A673 (cell line): ENCODE data around the gene CFAP65. TPM values are rescaled to one million over a fixed set of nuclear protein-coding genes. Genes with fewer than 3 reads are reported as not detected.
A peak's percentile ranks its signal among the peaks of the same experiment; 100 is the strongest.

Experiments used
- BruUV-seq: library from RNA; stranded (reverse); fragments of 400-500 nt; replicated peaks from 2 replicates; lab custom pipeline; 2021; lab: Mats Ljungman, UMichigan
- CTCF ChIA-PET: fragments of 300-600 bp; sonication (Branson Sonifier 250); formaldehyde crosslinking; loops from one replicate; lab custom pipeline; 2022; ENCODE audit warnings: antibody characterized with exemption; lab: Charles Lee
- POLR2A ChIA-PET: fragments of 300-600 bp; sonication (Branson Sonifier 250); formaldehyde crosslinking; loops from one replicate; lab custom pipeline; 2022; ENCODE audit warnings: antibody characterized with exemption; ENCODE audit not compliant: low non-redundant PET; lab: Charles Lee
- DNase-seq: peaks from one replicate; pipeline ENCODE4 v3.0.0-alpha.2; 2015; ENCODE audit warnings: low spot score
- H3K27ac ChIP-seq: fragments of 200-600 bp; sonication (generic); 2 replicates; pipeline ENCODE4 v1.5.1; 2016; ENCODE audit warnings: mixed run types, low read depth, mild to moderate bottlenecking, mixed read lengths, antibody characterized with exemption, low read length; ENCODE audit not compliant: poor library complexity, severe bottlenecking
- H3K27me3 ChIP-seq: fragments of 200-600 bp; sonication (generic); replicated peaks from 2 replicates; pipeline ENCODE4 v1.6.1; 2017; ENCODE audit warnings: mixed run types, low read depth, mild to moderate bottlenecking, mixed read lengths, antibody characterized with exemption, low read length; ENCODE audit not compliant: insufficient read depth, poor library complexity
- H3K36me3 ChIP-seq: fragments of 200-600 bp; sonication (generic); 2 replicates; pipeline ENCODE4 v1.6.1; 2016; ENCODE audit warnings: mixed run types, mild to moderate bottlenecking, mixed read lengths, antibody characterized with exemption, low read length; ENCODE audit not compliant: insufficient read depth, poor library complexity, severe bottlenecking
- H3K4me1 ChIP-seq: fragments of 200-600 bp; sonication (generic); 2 replicates; pipeline ENCODE4 v1.6.1; 2017; ENCODE audit warnings: mixed run types, mild to moderate bottlenecking, mixed read lengths, antibody characterized with exemption, low read length; ENCODE audit not compliant: insufficient read depth, poor library complexity, severe bottlenecking
- H3K4me3 ChIP-seq: fragments of 200-600 bp; sonication (generic); 2 replicates; pipeline ENCODE4 v1.5.1; 2016; ENCODE audit warnings: low read depth, mixed run types, mild to moderate bottlenecking, mixed read lengths, low read length; ENCODE audit not compliant: poor library complexity, severe bottlenecking
- H3K9me3 ChIP-seq: fragments of 200-600 bp; sonication (generic); 2 replicates; pipeline ENCODE4 v1.6.1; 2016; ENCODE audit warnings: mixed run types, low read depth, mild to moderate bottlenecking, mixed read lengths, antibody characterized with exemption, low read length; ENCODE audit not compliant: poor library complexity, severe bottlenecking
- CTCF ChIP-seq: fragments of 300-800, 200-600 bp; sonication (generic); conservative IDR thresholded peaks from 2 replicates; pipeline ENCODE4 v1.5.1; 2017; ENCODE audit warnings: low read depth, mild to moderate bottlenecking, antibody characterized with exemption, low read length, moderate library complexity, mixed read lengths
- EZH2 ChIP-seq: fragments of 200-600 bp; sonication (generic); IDR thresholded peaks from 2 replicates; pipeline ENCODE4 v1.6.1; 2017; ENCODE audit warnings: borderline replicate concordance, low read depth, mild to moderate bottlenecking, mixed read lengths, antibody characterized with exemption, low read length; ENCODE audit not compliant: poor library complexity, severe bottlenecking
- intact Hi-C: fragments of 100-400 bp; cut with micrococcal nuclease; formaldehyde crosslinking; loops from one replicate; pipeline ENCODE4 v1.10.0; 2022; ENCODE audit not compliant: unreplicated experiment
- total RNA-seq: library from RNA; stranded (reverse); gene quantifications from 2 replicates; pipeline ENCODE4 v1.2.3, GENCODE V29; 2021

The CFAP65 gene
- total RNA-seq, 1 experiment from 2014 or later, result 0.13 TPM

- Histone ChIP-seq H3K9me3 (no peaks in the 10 kb centered on the region), H3K4me1 (peaks cover 14% of the 10 kb centered on the region), H3K27ac (peak overlapping the region; percentile 82), H3K36me3 (no peaks in the 10 kb centered on the region), H3K27me3 (peaks cover 45% of the 10 kb centered on the region), H3K4me3 (peak overlapping the region; percentile 65)
- intact Hi-C loops, result loop anchor here (5.0 kb wide), 2 partner anchors 131 to 174 kb away; no protein-coding TSS in a partner anchor
- POLR2A ChIA-PET, result no interaction called here
- DNase-seq, result no peak
- no peak for TF ChIP-seq EZH2
- TF ChIP-seq CTCF, result no peak
- BruUV-seq, result no TSS peak
- CTCF ChIA-PET, result interaction anchor here (2.3 kb wide), 1 partner anchor 12 kb away, joined by 7 read pairs; no protein-coding TSS in a partner anchor
These were observed 57.9 kb downstream of the CFAP65 start for GRCh38 chr2:218983263-218983933.

GRCh38 chr2:218982586-218983262, 58.6 kb downstream of the CFAP65 start:
- Histone ChIP-seq H3K27me3 (peaks cover 45% of the 10 kb centered on the region), H3K9me3 (no peaks in the 10 kb centered on the region), H3K4me3 (no peak overlapping the region), H3K27ac (no peak overlapping the region), H3K4me1 (peaks cover 14% of the 10 kb centered on the region), H3K36me3 (no peaks in the 10 kb centered on the region)
- no TSS peak for BruUV-seq
- intact Hi-C loops, result loop anchor here (5.0 kb wide), 2 partner anchors 130 to 175 kb away; no protein-coding TSS in a partner anchor
- DNase-seq, result no peak
- POLR2A ChIA-PET, result no interaction called here
- CTCF ChIA-PET, result interaction anchor here (1.3 kb wide), 1 partner anchor 172 kb away, joined by 4 read pairs; no protein-coding TSS in a partner anchor
- no peak for TF ChIP-seq CTCF
- no peak for TF ChIP-seq EZH2

DNA sequence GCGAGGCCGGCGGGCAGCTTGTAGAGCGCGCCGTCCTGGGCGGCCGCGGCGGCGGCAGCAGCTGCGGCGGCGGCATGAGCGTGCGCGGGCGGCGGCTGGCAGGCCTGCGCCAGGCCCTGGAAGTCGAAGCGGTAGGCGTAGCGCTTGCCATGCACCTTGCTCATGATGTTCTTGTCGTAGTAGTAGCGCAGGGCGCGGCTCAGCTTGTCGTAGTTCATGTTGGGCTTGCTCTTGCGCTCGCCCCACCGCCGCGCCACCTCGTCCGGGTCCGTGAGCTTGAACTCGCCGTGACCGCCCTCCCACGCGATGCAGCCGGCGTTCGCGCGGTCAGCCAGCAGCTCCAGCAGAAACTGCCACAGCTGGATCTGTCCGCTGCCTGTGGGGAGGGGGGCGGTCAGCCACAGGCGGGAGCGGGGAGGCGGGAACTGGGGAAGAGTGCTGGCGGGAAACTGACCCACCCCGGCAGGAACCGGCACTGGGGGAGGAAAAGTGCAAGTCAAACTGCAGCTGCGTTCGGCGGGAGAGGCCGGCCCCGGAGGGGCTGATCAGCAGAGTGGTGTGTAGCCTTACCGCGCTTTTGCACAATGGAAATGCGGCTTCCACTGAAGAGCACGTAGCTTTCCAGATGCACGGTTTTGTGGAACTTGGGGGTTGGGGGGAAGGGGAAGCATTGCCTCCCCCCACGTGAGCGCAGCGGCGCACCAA, 59.3 kb downstream of the CFAP65 start:
- ChIA-PET CTCF (interaction anchor here (1.3 kb wide), 1 partner anchor 173 kb away, joined by 4 read pairs; no protein-coding TSS in a partner anchor), POLR2A (no interaction called here)
- peaks cover 14% of the 10 kb centered on the region for H3K4me1 ChIP-seq
- no TSS peak for BruUV-seq
- H3K9me3 ChIP-seq, result no peaks in the 10 kb centered on the region
- intact Hi-C loops, result loop anchor here (5.0 kb wide), 2 partner anchors 130 to 175 kb away; no protein-coding TSS in a partner anchor
- DNase-seq, result no peak
- H3K27ac ChIP-seq, result no peak overlapping the region
- peaks cover 45% of the 10 kb centered on the region for H3K27me3 ChIP-seq
- no peak for TF ChIP-seq CTCF
- TF ChIP-seq EZH2, result no peak
- no peak overlapping the region for H3K4me3 ChIP-seq
- no peaks in the 10 kb centered on the region for H3K36me3 ChIP-seq
